Measurements from ENCODE around the gene DPEP2NB.
"Not testable (repeated sequence)": the region's sequence is repeated elsewhere in the genome, so short reads cannot be mapped to it uniquely, and the experiment has no call there.

Gene DPEP2NB, protein sequence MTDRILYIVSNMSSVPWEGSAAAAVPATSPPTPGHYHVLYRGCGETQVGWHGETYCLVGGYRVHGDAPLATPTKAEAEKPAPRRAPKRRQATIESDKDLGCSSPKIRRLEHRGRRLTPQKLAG

DNA sequence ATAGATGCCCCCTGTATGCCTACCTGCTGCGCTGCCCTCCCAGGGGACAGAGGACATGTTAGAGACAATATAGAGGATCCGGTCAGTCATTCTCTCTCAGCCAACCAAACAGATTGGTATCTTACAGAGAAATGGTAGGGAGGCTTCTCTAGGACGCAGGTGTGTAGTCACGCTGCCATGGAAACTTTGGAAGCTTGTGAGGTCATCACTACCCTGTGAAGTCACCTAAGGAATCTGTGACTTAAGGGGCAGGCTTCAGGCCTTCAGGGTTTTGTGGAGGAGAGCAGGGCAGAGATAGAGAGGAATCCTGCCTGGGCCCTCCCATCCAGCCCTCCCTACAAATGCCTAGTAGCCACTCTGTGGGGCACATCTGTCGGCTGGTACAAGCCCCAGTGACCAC, at the start of gene DPEP2NB:
DPEP2NB (minus strand) TSS at position 231 of the 400 bp plus-strand sequence; CDS start at position 90, 141 bp downstream.
- no peak for DNase-seq

DNA sequence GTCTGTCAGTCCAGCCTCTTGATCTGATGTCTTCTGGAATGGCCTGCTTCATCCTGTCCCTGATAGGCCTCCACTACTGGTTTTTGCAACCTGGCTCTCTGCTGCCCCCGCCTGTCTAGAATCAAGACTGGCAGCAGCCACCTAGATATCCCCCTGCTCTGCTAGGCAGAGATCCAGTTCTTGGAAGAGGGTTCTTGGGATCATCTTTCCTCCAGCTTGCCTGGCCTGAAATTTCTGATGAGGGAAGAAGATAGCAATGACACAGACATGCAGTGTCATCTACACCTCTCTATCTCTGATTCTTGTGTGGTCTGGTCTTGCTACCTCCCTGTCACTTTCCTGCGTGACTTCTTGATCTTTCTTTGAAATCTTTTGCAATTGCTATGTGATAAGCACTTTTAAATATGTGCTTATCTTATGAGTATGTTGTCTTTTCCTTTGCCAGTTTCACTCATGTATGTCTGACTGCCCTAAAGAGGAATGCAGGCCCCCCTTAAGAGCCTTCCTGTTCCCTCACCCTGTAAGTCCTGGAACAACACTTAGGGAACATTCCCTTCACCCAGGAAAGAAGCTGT, 49.2 kb upstream of the DPEP2NB start:
- DNase-seq, result peak; percentile 81

DNA sequence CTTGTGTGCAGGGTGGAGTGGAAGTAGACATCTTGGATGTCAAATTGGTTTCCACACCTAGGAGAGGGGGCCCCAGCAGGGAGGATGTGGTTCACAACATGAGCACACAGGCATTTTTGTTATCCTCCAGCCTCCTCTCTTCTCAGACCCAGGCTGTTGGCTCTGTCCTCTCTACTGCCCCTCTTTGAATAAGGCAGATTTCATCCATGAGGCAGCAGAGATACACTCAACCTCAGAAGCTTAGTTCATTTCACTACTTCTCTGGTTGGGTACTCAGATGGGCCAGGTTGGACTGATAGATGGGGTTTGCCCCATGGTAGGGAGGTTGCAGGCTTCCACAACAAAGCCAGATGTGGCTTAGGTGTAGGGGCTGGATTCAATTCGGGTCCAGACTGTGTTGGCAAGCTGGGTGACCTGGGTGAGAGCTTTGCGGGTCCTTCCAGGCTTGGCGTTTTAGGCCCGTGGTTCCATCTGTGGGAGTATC, 47.2 kb upstream of the DPEP2NB start:
- DNase-seq, result peak; percentile 73

DNA sequence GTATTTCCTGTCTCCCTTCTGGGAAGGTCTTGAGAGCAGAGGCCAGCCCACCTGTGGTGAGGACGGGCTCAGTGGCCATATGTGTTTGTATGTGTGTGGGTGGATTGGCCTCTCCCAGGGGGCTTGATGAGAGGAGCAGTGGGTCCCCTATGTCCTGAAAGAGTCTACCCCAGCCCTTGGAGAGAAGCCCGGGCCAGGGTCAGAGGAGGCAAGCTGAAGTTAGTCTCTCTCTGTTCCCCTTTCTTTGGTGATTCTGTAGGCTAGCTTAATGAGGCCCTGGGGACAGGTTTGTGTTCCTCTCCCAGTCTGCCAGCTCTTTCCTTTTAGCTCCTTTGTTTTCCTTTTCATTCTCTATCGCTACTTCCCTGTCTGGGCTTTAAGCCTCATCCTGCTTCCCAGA, 45.7 kb upstream of the DPEP2NB start:
- no peak for DNase-seq

DNA sequence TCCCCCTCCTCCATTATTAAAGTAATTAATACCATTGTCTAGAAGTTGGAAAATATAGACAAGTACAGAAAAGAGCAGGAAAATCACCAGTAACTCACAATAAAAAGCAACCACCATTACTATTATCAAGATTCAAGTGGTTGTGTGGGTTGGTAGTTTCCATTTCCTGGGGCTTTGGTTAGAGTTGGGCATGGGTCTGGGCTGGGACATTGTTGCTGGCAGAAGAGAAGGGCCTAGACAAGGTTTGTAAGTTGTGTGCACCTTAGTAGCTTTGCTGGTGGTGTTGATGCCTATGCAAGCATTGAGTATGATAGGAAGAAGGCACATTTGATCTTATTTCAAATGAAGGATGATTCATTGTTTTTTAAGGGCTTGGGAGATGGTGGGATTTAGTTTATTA, 44.1 kb upstream of the DPEP2NB start:
- DNase-seq, result peak; percentile 42

DNA sequence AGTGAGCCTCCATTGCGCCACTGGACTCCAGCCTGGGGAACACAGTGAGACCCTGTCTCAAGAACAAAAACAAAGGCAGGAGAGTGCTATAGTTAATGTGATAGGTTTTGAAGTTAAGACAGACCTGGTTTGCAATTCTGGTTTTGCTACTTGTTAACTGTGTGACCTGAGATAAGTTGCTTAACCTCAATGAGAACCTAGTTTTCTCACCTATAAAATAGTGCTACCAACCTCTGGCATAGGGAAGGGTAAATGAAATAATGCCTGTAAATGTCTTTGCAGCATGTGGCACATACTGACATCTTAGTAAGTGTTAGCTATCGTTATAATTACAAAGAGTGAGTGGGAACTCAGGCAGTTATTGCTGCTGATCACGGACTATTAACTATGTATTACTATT, 39.7 kb upstream of the DPEP2NB start:
- no peak for DNase-seq

DNA sequence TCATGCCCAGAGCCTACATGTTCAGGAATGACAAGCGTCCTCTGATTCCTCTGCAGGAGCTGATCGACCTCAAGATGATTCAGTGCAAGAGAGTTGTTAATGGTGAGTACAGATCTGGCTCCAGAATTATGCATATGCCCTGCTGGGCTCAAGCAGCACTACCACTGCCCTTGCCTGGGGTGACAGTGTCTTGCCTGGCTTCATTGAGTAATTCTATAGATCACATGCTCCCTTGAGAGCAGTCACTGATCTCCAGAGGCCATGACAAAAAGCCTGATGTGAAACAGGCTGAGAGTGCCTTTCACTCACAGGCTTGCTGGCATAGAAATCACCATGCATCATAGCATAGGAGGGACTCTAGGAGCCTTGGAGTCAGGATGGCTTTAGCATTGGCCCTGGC, 33.7 kb upstream of the DPEP2NB start:
- no peak for DNase-seq

DNA sequence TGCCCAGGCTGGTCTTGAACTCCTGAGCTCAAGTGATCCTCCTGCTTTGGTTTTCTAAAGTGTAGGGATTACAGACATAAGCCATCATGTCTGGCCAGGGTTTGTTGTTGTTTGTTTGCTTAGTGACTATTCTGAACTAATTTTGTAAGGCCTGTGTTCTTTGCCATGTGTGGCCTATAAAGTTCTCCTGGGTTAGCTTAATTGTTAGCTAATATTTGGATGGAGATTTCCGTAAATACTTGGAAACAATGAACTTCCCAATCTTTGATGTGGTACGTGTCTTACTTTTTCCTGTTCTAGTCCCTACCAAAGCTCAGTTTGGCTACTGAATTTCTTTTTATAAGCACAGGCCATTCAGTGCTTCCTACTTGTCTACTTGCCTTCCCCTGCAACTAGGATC, 32.3 kb upstream of the DPEP2NB start:
- no peak for DNase-seq

DNA sequence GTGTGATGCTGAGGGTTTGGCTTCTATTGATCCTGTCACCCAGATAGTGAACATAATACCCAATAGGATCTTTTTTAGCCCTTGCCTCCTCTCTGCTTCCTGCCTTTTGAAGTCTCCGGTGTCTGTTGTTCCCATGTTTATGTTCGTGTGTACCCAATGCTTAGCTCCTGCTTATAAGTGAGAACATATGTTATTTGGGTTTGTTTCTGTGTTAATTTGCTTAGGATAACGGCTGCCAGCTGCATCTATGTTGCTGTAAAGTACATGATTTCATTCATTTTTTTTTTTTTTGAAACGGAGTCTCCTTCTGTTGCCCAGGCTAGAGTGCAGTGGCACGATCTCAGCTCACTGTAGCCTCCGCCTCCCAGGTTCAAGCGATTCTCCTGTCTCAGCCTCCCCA, 30.4 kb upstream of the DPEP2NB start:
- no peak for DNase-seq

DNA sequence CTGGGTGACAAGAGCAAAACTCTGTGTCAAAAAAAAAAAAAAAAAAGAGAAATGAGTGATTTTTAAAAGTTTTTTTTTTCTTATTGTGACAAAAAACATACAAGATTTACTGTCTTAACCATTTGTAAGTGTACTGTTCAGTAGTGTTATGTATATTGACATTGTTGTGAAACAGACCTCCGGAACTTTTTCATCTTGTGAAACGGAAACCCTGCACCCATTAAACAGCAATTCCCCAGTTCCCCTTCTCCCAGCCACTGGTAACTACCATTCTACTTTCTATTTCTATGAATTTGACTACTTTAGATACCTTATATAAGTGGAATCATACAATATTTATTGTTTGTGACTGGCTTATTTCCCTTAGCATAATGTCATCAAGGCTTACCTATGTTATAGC, 26.1 kb upstream of the DPEP2NB start:
- no peak for DNase-seq

DNA sequence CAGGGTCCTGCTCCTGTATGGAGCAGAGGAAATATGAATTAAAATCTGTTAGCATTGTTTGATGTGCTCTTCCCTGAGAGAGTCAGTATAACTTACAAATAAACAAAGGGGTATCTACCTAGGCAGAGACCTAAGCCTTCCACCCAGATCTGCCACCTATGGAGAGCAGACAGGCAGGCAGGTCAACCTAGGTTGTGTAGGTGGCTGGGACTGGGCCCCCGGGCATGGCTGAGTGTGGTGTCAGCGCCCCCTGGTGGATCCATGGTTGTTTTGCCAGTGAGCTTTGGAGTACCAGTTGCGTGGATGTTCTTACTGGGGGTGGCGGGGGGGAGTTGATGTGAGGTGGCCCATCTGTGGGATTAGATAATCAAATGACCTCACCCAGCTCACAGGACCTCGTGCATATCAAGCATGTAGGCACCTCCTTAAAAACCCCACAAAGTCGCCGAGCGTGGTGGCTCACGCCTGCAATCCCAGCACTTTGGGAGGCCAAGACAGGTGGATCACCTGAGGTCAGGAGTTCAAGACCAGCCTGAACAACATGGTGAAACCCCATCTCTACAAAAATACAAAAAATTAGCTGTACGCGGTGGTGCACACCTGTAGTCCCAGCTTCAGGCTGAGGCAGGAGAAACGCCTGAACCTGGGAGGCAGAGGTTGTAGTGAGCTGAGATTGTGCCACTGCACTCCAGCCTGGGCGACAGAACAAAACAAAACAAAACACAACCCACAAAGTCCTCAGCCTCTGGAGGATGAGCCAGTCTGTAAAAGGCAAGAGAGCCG, 25.0 kb upstream of the DPEP2NB start:
- peak; percentile 89 for DNase-seq

DNA sequence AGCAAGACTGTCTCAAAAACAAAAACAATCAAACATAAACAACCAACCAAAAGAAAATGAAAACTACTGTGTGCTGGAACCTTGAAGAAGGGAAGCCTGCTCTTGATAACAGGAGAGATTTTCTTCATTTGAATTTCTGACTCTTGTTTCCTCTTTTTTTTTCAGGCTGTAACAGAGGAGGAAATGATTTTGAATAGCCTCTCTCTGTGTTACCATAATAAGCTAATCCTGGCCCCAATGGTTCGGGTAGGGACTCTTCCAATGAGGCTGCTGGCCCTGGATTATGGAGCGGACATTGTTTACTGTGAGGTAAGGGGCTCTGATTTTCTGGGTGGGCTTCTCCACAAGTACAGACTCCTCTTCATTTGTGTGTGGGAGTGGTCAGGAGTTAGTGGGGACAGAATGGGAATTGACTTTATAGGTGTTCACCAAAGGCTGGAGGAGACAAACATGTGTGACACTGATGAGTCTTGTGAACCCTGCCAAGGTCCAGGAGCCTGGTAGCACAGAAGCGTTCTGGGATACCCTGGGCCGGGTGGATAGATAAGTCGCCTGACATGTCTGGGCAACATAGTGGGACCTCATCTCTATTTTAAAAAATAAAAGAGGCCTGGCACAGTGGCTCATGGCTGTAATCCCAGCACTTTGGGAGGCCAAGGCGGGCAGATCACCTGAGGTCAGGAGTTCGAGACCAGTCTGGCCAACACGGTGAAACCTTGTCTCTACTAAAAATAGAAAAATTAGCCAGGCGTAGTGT, 22.3 kb upstream of the DPEP2NB start:
- DNase-seq, result no peak

DNA sequence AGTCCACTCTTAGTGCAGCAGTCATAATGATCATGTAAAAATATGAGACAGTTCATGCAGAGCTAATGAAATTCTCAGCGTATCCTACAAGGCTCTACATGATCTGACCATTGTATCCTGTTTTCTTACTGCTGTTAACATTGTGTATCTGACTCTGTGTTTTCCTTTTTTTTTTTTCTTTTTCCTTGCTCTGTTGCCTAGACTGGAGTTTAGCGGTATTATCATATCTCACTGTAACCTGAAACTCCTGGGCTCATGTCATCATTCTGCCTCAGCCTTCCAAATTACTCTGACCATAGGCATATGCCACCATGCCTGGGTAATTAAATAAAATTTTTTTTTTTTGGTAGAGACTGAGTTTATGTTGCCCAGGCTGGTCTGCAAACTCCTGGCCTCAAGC, 19.5 kb upstream of the DPEP2NB start:
- no peak for DNase-seq

DNA sequence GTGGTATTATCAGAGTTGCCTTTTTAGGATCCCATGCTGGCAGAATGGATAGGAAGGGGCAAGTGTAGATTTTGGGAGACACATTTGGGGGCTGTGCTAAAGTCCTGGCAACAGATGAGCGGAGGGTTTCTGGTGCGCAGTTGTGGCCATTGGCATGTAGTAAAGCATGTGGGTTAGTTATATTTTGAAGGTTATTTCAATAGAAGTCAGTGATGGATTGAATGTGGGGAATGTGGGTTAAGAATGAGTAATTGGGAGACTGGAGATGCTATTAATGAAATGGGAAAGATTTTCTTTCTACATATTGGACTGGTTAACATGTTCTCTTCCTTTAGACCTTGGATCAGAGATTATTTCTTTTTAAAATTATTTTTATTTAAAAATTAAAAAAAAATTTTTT, 17.4 kb upstream of the DPEP2NB start:
- DNase-seq, result no peak

DNA sequence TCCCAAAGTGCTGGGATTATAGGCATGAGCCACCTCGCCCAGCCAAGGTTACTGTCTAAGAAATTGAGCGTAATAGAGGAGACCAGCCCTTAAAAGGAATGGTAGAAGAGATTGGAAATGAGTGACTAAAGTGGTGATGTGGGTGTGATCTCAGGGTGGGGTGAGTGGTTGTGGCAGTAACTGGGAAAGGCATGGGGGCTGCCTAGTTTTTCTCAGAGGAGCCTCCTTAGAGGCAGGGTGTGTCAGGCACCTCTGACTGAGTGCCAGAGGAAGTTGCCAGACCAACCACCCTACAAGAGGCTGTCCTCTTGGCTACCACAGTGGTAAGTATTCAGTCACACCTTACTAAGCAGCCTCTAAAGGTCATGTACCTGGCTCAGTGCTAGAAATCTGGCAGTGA, 16.2 kb upstream of the DPEP2NB start:
- peak; percentile 27 for DNase-seq

DNA sequence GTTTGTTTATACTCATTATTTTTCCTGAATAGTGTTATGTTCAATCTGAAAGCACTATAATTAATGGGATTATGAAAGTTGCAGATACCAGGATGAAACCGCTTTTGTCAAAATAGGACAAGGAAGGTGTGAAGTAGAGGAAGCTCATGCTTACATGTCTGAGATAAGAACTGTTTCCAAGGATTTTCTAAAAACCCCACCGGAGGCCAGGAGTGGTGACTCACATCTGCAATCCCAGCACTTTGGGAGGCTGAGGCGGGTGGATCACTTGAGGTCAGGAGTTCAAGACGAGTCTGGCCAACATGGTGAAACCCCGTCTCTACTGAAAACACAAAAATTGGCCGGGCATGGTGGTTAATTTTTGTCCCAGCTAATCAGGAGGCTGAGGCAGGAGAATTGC, 14.4 kb upstream of the DPEP2NB start:
- DNase-seq, result not testable (repeated sequence)

DNA sequence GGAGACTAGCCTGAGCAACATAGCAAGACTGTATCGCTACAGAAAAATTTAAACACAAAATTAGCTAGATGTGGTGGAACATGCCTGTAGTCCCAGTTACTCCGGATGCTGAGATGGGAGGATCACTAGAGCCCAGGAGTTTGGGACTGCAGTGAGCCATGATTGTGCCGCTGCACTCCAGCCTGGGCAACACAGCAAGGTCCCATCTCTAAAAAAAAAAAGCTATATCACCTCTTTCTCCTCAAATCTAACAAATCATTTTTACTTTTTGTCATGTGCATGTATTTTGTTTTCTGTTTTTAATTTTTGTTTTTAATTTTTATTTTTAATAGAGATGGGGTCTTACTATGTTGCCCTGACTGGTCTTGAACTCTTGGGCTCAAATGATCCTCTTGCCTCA, 13.3 kb upstream of the DPEP2NB start:
- DNase-seq, result no peak

DNA sequence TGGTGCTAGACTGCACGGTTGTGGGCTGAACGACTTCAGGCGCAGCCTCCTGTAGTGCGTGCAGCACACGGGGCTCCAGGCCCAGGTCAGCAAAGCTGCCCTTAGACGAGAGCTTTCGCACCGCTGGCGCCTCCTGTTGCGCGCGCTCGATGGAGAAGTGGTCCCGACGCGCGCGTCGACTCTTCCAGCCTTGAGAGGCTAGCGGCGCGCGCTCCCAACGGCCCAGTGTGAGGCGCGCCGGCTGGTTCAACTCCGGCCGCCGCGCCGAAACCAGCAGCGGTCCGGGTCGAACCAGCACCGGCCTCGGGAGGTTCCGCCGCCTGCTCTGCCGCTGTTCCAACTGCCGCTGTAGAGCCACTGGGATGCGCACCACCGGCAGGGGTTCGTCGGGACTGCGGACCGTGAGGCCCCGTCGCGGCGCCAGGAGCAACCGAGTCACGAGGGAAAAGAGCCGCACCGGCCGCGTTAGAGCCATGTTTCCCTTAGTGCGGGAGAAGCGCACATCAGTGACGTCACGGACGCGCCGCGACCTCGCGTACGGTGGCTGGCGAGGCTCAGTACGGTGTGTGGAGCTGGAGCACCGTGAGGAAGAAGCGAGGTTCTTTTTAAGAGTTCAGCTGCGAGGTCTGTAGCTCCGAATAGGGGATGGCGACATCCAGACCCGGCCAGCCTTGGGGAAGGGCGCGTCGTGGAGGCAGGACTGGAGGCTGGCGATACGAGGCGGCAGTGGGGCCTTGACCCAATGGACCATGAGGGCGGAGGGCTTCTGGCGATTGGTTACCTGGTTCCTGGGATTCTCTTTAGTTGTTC, 7.2 kb upstream of the DPEP2NB start, which contains the start of the genes DDX28 and DUS2:
DDX28 (minus strand) TSS at position 505 of the 810 bp plus-strand sequence; CDS start at position 475, 30 bp downstream.
DUS2 (plus strand) TSS at position 557 of the 810 bp plus-strand sequence. CDS start 14,740 bp downstream, outside the sequence.
- DNase-seq, result peak; percentile 93

DNA sequence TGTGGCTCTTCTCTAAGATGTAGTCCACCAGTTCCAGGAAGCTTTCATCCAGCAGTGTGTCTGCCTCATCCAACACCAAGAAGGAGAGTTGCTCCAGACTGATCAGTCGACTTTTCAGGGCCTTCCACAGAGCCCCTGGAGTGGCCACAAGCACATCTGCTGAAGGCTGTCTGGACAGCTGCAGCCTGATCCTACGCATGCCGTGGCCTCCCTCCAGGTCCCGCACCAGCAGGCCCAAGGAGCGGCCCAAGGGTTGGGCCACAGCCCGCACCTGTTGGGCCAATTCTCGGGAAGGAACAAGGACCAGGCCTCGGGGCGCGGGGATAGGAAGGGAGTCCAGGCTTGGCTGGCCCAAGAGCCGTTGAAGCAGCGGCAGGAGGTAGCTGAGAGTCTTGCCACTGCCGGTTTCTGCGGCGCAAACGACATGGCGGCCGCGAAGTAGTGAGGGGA, 6.6 kb upstream of the DPEP2NB start:
- no peak for DNase-seq

DNA sequence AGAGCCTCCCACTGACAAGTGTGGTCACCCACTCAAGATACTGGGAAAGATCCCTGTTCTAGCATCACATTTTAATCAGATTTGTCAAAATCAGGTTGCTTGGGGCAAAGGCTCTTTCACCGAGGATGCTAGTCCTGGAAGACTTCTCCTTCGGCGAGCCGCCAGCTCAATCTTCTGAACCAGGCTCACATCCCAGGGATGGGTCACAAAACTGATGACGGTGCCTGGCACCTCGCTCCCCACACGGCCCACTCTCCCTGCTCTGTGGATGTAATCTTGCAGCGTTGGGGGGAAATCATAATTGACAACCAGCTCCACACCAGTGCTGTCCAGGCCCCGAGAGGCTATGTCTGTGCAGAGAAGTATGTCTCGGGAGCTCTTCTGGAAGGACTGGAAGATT, 5.8 kb upstream of the DPEP2NB start:
- no peak for DNase-seq

DNA sequence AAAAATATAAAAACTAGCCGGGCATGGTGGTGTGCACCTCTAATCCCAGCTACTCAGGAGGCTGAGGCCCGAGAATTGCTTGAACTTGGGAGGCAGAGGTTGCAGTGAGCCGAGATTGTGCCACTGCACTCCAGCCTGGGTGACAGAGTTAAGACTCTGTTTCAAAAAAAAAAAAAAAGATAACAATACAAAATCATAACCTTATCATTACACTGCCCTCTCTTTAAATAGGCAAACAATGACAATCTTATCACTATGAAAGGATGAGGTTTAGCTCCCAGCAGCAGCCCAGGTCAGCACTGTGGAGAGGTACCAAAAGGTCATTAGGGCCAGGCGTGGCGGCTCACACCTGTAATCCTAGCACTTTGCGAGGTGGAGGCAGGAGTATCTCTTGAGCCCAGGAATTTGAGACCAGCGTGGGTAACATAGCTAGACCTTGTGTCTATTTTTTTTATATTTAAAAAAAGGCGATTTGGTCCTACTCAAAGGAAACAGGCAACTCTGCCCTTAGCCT, 3.5 kb upstream of the DPEP2NB start:
- no peak for DNase-seq

DNA sequence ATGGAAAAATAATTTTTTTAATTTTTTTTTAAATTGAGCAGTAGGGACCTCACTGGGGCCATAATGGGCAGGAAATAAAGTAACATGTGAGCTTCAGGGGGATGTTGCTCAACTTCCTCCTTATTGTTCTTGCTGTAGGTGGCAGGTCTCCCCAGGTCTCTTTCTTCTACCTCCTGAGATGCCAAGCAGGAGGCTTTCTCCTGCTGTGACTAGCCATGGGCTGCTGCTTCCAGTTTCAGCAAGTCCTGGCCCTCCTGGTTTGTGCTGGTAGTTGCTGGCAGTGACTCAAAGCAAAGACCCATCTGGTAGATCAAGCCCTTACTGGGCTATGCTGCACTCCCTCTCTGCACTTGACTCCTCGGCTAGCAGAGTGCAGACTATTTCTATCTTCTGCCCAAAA, 2.3 kb downstream of the DPEP2NB start:
- no peak for DNase-seq
